CD4-positive, alpha-beta T cell (primary cell): Measurements from ENCODE around the gene FOCAD. TPM values are rescaled to one million over a fixed set of nuclear protein-coding genes. Genes with fewer than 3 reads are reported as not detected.

ENCODE experiments used
- ATAC-seq: fragments of 200-7000 bp; cut with Tn5 transposase; one replicate; pipeline ENCODE4 v1.10.0; 2022; ENCODE audit warnings: mild to moderate bottlenecking; ENCODE audit not compliant: poor library complexity
- CTCF ChIA-PET: fragments of 350-600 bp; sonication (Branson Sonifier 250); formaldehyde crosslinking; loops from one replicate; lab custom pipeline; 2021; ENCODE audit warnings: antibody characterized with exemption, inconsistent platforms; lab: Charles Lee
- POLR2A ChIA-PET: fragments of 350-600 bp; sonication (Branson Sonifier 250); formaldehyde crosslinking; loops from one replicate; lab custom pipeline; 2021; ENCODE audit warnings: antibody characterized with exemption, inconsistent platforms; lab: Charles Lee
- DNase-seq, 14 experiments: peaks; one replicate each; pipeline ENCODE4 v3.0.0-alpha.2; 2013 to 2020; ENCODE audit warnings: mixed read lengths in 2 of 14
- H3K27ac ChIP-seq, 2 donors: one replicate each; pipeline versions ENCODE4 v1.5.1 to v1.7.0; 2013; ENCODE audit warnings: low read length in 2 of 2, low read depth in 1 of 2, mild to moderate bottlenecking in 1 of 2
- H3K27me3 ChIP-seq, 2 experiments: 1 replicate in 1 of 2; 2 replicates in 1 of 2; pipeline versions ENCODE4 v1.6.1 to v1.7.0; 2013; ENCODE audit warnings: low read length in 2 of 2, control low read depth in 1 of 2, mild to moderate bottlenecking in 1 of 2, moderate library complexity in 1 of 2; ENCODE audit not compliant: insufficient read depth in 2 of 2, control insufficient read depth in 1 of 2
- H3K36me3 ChIP-seq: one replicate; pipeline ENCODE4 v1.6.1; 2013; ENCODE audit warnings: low read length, control low read depth; ENCODE audit not compliant: insufficient read depth
- H3K4me1 ChIP-seq: one replicate; pipeline ENCODE4 v1.6.1; 2013; ENCODE audit warnings: low read length, control low read depth; ENCODE audit not compliant: insufficient read depth
- H3K4me3 ChIP-seq: one replicate; pipeline ENCODE4 v1.5.1; 2013; ENCODE audit warnings: mild to moderate bottlenecking, low read length, moderate library complexity
- H3K9me3 ChIP-seq, 2 experiments: 1 replicate in 1 of 2; 2 replicates in 1 of 2; pipeline versions ENCODE4 v1.6.1 to v1.7.0; 2013; ENCODE audit warnings: low read length in 2 of 2, mild to moderate bottlenecking in 2 of 2, control low read depth in 1 of 2, moderate library complexity in 1 of 2; ENCODE audit not compliant: control insufficient read depth in 1 of 2, insufficient read depth in 1 of 2
- H3K27ac Mint-ChIP-seq: one replicate; pipeline ENCODE4 v1.8.0; 2020; ENCODE audit warnings: mixed read lengths
- H3K27me3 Mint-ChIP-seq: one replicate; pipeline ENCODE4 v1.8.0; 2021; ENCODE audit warnings: mixed read lengths
- H3K36me3 Mint-ChIP-seq: one replicate; pipeline ENCODE4 v1.8.0; 2021; ENCODE audit warnings: low read depth, mixed read lengths
- H3K4me1 Mint-ChIP-seq: one replicate; pipeline ENCODE4 v1.8.0; 2021; ENCODE audit warnings: low read depth, mixed read lengths
- H3K4me3 Mint-ChIP-seq: one replicate; pipeline ENCODE4 v1.8.0; 2020; ENCODE audit warnings: mild to moderate bottlenecking, mixed read lengths
- H3K9me3 Mint-ChIP-seq: one replicate; pipeline ENCODE4 v1.8.0; 2020; ENCODE audit warnings: mixed read lengths
- CTCF ChIP-seq: fragments of 200-600 bp; IDR thresholded peaks from one replicate; pipeline ENCODE4 v1.8.0; 2022; ENCODE audit warnings: antibody characterized with exemption, mild to moderate bottlenecking
- intact Hi-C, 2 experiments: fragments of 100-400 bp; cut with DNase I in 1 of 2; cut with micrococcal nuclease in 1 of 2; formaldehyde crosslinking; loops; one replicate each; pipeline versions ENCODE4 v1.15.1 to v1.9.0; 2023 to 2025; cut with DNase I, micrococcal nuclease
- total RNA-seq, 174 experiments: library from RNA in 2 of 174; stranded (reverse) in 2 of 174; gene quantifications; one replicate each; pipeline ENCODE4 v1.2.3 and lab custom pipeline; 2021 to 2026

The FOCAD gene
- total RNA-seq, 2 experiments from 2014 or later = 12.4 to 14.1 TPM

DNA sequence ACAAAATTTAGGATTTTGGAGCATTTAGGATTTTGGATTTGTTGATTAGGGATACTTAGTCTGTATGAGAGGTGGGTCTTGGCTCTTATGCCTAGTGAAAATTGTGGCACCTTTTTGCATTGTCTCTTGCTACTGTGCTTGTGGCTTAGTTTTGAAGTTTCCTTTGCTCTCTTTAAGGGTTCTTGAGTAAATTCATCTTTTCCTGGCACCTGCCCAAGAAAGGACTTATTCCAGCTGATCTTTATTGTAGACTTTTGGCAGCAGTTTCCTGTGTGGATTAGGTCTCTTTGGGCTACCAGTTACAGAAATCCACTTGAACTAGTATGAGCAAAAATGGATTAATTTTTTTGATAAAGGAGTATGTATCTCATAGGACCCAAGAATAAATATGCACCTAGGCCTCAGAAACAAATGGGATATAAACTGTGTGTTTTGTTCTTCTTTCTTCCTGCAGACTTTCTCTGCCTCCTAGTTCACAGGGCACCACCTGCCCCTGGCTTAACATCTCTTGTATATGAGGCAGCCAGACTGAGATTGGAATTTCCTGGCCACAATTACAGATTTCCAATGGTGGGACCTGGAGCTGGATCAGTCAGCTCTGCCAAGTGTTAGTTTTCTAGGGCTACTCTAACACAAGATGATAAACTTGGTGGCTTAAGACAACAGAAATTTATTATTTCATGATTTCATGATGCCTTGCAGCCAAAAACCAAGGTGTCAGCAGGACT is 44.6 kb downstream of the FOCAD start:
- Mint-ChIP-seq H3K27ac (no peak overlapping the region), H3K36me3 (peaks cover 33% of the 10 kb centered on the region), H3K4me1 (peaks cover 21% of the 10 kb centered on the region), H3K27me3 (no peaks in the 10 kb centered on the region), H3K9me3 (no peaks in the 10 kb centered on the region), H3K4me3 (no peak overlapping the region)
- intact Hi-C loops = no loop called here
- H3K4me3 ChIP-seq = no peak overlapping the region
- H3K4me1 ChIP-seq = no peaks in the 10 kb centered on the region
- H3K27me3 ChIP-seq = no peaks in the 10 kb centered on the region
- H3K36me3 ChIP-seq = no peaks in the 10 kb centered on the region
- no peaks in the 10 kb centered on the region for H3K9me3 ChIP-seq
- no peak overlapping the region for H3K27ac ChIP-seq
- ChIA-PET CTCF (no interaction called here), POLR2A (no interaction called here)
- ATAC-seq (no peak), DNase-seq (no peak)
- TF ChIP-seq CTCF = no peak

- Histone ChIP-seq H3K27me3 (no peaks in the 10 kb centered on the region), H3K9me3 (no peaks in the 10 kb centered on the region), H3K4me3 (no peak overlapping the region), H3K27ac (no peak overlapping the region), H3K4me1 (no peaks in the 10 kb centered on the region), H3K36me3 (no peaks in the 10 kb centered on the region)
- H3K27ac Mint-ChIP-seq = no peak overlapping the region
- no peak for TF ChIP-seq CTCF
- no peaks in the 10 kb centered on the region for H3K9me3 Mint-ChIP-seq
- ATAC-seq (no peak), DNase-seq (no peak)
- intact Hi-C loops = no loop called here
- ChIA-PET POLR2A (no interaction called here), CTCF (no interaction called here)
- no peaks in the 10 kb centered on the region for H3K27me3 Mint-ChIP-seq
- peaks cover 21% of the 10 kb centered on the region for H3K4me1 Mint-ChIP-seq
- H3K4me3 Mint-ChIP-seq = no peak overlapping the region
- peaks cover 26% of the 10 kb centered on the region for H3K36me3 Mint-ChIP-seq
These were observed 45.5 kb downstream of the FOCAD start for GRCh38 chr9:20729523-20729922.

- no peak overlapping the region for H3K4me3 Mint-ChIP-seq
These were observed 48.1 kb downstream of the FOCAD start for GRCh38 chr9:20732118-20732517.

More at GRCh38 chr9:20732118-20732517, 48.1 kb downstream of the FOCAD start:
- peaks cover 9% of the 10 kb centered on the region for H3K4me1 Mint-ChIP-seq
- H3K27ac ChIP-seq = no peak overlapping the region
- ChIA-PET POLR2A (no interaction called here), CTCF (no interaction called here)
- no peaks in the 10 kb centered on the region for H3K36me3 ChIP-seq
- H3K9me3 ChIP-seq = no peaks in the 10 kb centered on the region
- H3K27me3 ChIP-seq = no peaks in the 10 kb centered on the region
- peaks cover 21% of the 10 kb centered on the region for H3K36me3 Mint-ChIP-seq
- intact Hi-C loops = no loop called here
- H3K4me1 ChIP-seq = no peaks in the 10 kb centered on the region
- H3K27me3 Mint-ChIP-seq = no peaks in the 10 kb centered on the region
- no peaks in the 10 kb centered on the region for H3K9me3 Mint-ChIP-seq
- no peak overlapping the region for H3K4me3 ChIP-seq
- no peak overlapping the region for H3K27ac Mint-ChIP-seq
- TF ChIP-seq CTCF = no peak
- DNase-seq = no peak
- no peak for ATAC-seq
